ENCODE results near the gene INSC. TPM values are rescaled to one million over a fixed set of nuclear protein-coding genes. Genes with fewer than 3 reads are reported as not detected.

The INSC gene
- total RNA-seq, 6 donors from 2014 or later, result 0.14 to 1.7 (median 1.0) TPM; not detected in 3

GRCh38 chr11:15276621-15277020, 161.9 kb downstream of the INSC start:
- no peak overlapping the region for H3K4me3 ChIP-seq
- H3K27me3 ChIP-seq, result no peaks in the 10 kb centered on the region
- no peaks in the 10 kb centered on the region for H3K4me1 ChIP-seq
- DNase-seq (no peak), ATAC-seq (ENCODE audit: low FRiP score in 2 of 2) (no peak)
- 42 to 53% methylated on average over 3 of the region's 3 CpGs for WGBS, 2 donors
- H3K9me3 ChIP-seq, result no peaks in the 10 kb centered on the region
- TF ChIP-seq CTCF (IDR thresholded peaks at IDR 0.05), result no peak
- TF ChIP-seq POLR2A (IDR thresholded peaks at IDR 0.05), result no peak
- TF ChIP-seq POLR2AphosphoS5 (IDR thresholded peaks at IDR 0.05), result no peak
- TF ChIP-seq EP300 (IDR thresholded peaks at IDR 0.05), result no peak
- no peaks in the 10 kb centered on the region for H3K36me3 ChIP-seq
- H3K27ac ChIP-seq, result no peak overlapping the region

- ATAC-seq (ENCODE audit: low FRiP score in 2 of 2), result no peak
Observed at GRCh38 chr11:15278128-15278527, 163.4 kb downstream of the INSC start.

GRCh38 chr11:15280393-15280792, 165.7 kb downstream of the INSC start:
- H3K9me3 ChIP-seq, result no peaks in the 10 kb centered on the region
- H3K27me3 ChIP-seq, result no peaks in the 10 kb centered on the region
- H3K4me1 ChIP-seq, result no peaks in the 10 kb centered on the region
- TF ChIP-seq POLR2A (IDR thresholded peaks at IDR 0.05), result no peak
- no peak for TF ChIP-seq CTCF (IDR thresholded peaks at IDR 0.05)
- no peak for TF ChIP-seq EP300 (IDR thresholded peaks at IDR 0.05)
- TF ChIP-seq POLR2AphosphoS5 (IDR thresholded peaks at IDR 0.05), result no peak
- H3K27ac ChIP-seq, result no peak overlapping the region
- DNase-seq (no peak), ATAC-seq (ENCODE audit: low FRiP score in 2 of 2) (no peak)
- H3K4me3 ChIP-seq, result no peak overlapping the region
- no peaks in the 10 kb centered on the region for H3K36me3 ChIP-seq

More at GRCh38 chr11:15278128-15278527, 163.4 kb downstream of the INSC start:
- no peak overlapping the region for H3K27ac ChIP-seq
- no peaks in the 10 kb centered on the region for H3K9me3 ChIP-seq
- DNase-seq, result no peak
- WGBS, 2 donors, result 69% methylated on average over 5 of the region's 5 CpGs
- no peaks in the 10 kb centered on the region for H3K27me3 ChIP-seq
- H3K36me3 ChIP-seq, result no peaks in the 10 kb centered on the region
- TF ChIP-seq EP300 (IDR thresholded peaks at IDR 0.05) (no peak), POLR2A (IDR thresholded peaks at IDR 0.05) (no peak), POLR2AphosphoS5 (IDR thresholded peaks at IDR 0.05) (no peak), CTCF (IDR thresholded peaks at IDR 0.05) (no peak)
- H3K4me3 ChIP-seq, result no peak overlapping the region
- H3K4me1 ChIP-seq, result no peaks in the 10 kb centered on the region

GRCh38 chr11:15282754-15283153, 168.0 kb downstream of the INSC start:
- Histone ChIP-seq H3K27me3 (no peaks in the 10 kb centered on the region), H3K4me1 (no peaks in the 10 kb centered on the region), H3K4me3 (no peak overlapping the region), H3K27ac (no peak overlapping the region), H3K9me3 (no peaks in the 10 kb centered on the region), H3K36me3 (no peaks in the 10 kb centered on the region)
- WGBS, 2 donors, result 78 to 94% methylated on average over 2 of the region's 2 CpGs
- ATAC-seq (ENCODE audit: low FRiP score in 2 of 2) (no peak), DNase-seq (no peak)
- TF ChIP-seq EP300 (IDR thresholded peaks at IDR 0.05), result no peak
- no peak for TF ChIP-seq POLR2AphosphoS5 (IDR thresholded peaks at IDR 0.05)
- no peak for TF ChIP-seq CTCF (IDR thresholded peaks at IDR 0.05)
- TF ChIP-seq POLR2A (IDR thresholded peaks at IDR 0.05), result no peak

- no peak overlapping the region for H3K27ac ChIP-seq
- H3K36me3 ChIP-seq, result no peaks in the 10 kb centered on the region
- no peak for DNase-seq
- no peaks in the 10 kb centered on the region for H3K9me3 ChIP-seq
- no peaks in the 10 kb centered on the region for H3K4me1 ChIP-seq
- WGBS, 2 donors, result 58 to 60% methylated on average over 2 of the region's 2 CpGs
- no peak for TF ChIP-seq CTCF (IDR thresholded peaks at IDR 0.05)
- no peak for TF ChIP-seq POLR2AphosphoS5 (IDR thresholded peaks at IDR 0.05)
- no peak for TF ChIP-seq POLR2A (IDR thresholded peaks at IDR 0.05)
- no peak for TF ChIP-seq EP300 (IDR thresholded peaks at IDR 0.05)
- no peaks in the 10 kb centered on the region for H3K27me3 ChIP-seq
- H3K4me3 ChIP-seq, result no peak overlapping the region
- ATAC-seq (ENCODE audit: low FRiP score in 2 of 2), result no peak
Observed at GRCh38 chr11:15286465-15286864, 171.7 kb downstream of the INSC start.
